Smooth muscle cell (in vitro differentiated cells): ENCODE measurements around the gene TRDMT1. TPM values are rescaled to one million over a fixed set of nuclear protein-coding genes. Genes with fewer than 3 reads are reported as not detected.

Experiments
- DNase-seq: peaks from one replicate; lab custom pipeline; 2025; ENCODE audit not compliant: unreplicated experiment; lab: John Stamatoyannopoulos, UW
- H2AFZ ChIP-seq: fragments of 200-600 bp; sonication (generic); 2 replicates; pipeline ENCODE4 v1.6.0; 2016; ENCODE audit warnings: antibody characterized with exemption, low read depth, mild to moderate bottlenecking
- H3F3A ChIP-seq: fragments of 200-600 bp; sonication (generic); 2 replicates; pipeline ENCODE4 v1.6.0; 2017; ENCODE audit warnings: antibody characterized with exemption, low read depth
- H3K27ac ChIP-seq: fragments of 200-600 bp; sonication (generic); 2 replicates; pipeline ENCODE4 v1.5.1; 2016; ENCODE audit warnings: low read depth, mild to moderate bottlenecking
- H3K27me3 ChIP-seq: fragments of 200-600 bp; sonication (generic); 2 replicates; pipeline ENCODE4 v1.6.1; 2016; ENCODE audit warnings: low read depth, mild to moderate bottlenecking
- H3K36me3 ChIP-seq: fragments of 200-600 bp; sonication (generic); 2 replicates; pipeline ENCODE4 v1.5.1; 2016; ENCODE audit warnings: low read depth
- H3K4me1 ChIP-seq: fragments of 200-600 bp; sonication (generic); 2 replicates; pipeline ENCODE4 v1.5.1; 2016; ENCODE audit warnings: low read depth
- H3K4me2 ChIP-seq: fragments of 200-600 bp; sonication (generic); 2 replicates; pipeline ENCODE4 v1.6.0; 2016; ENCODE audit warnings: mild to moderate bottlenecking
- H3K4me3 ChIP-seq: fragments of 200-600 bp; sonication (generic); 2 replicates; pipeline ENCODE4 v1.5.1; 2016; ENCODE audit warnings: mild to moderate bottlenecking
- H3K79me2 ChIP-seq: fragments of 200-600 bp; sonication (generic); 2 replicates; pipeline ENCODE4 v1.6.0; 2016; ENCODE audit warnings: low read depth, mild to moderate bottlenecking
- H3K9ac ChIP-seq: fragments of 200-600 bp; sonication (generic); 2 replicates; pipeline ENCODE4 v1.6.0; 2016; ENCODE audit warnings: low read depth
- H3K9me3 ChIP-seq: fragments of 200-600 bp; sonication (generic); replicated peaks from 2 replicates; pipeline ENCODE4 v1.5.1; 2016; ENCODE audit warnings: low read depth
- H4K20me1 ChIP-seq: fragments of 200-600 bp; sonication (generic); 2 replicates; pipeline ENCODE4 v1.6.0; 2016; ENCODE audit warnings: low read depth
- CTCF ChIP-seq: fragments of 200-600 bp; sonication (generic); IDR thresholded peaks from 2 replicates; pipeline ENCODE4 v1.5.1; 2017; ENCODE audit warnings: borderline replicate concordance, mild to moderate bottlenecking, antibody characterized with exemption; ENCODE audit not compliant: insufficient read depth, poor library complexity, severe bottlenecking
- WGBS: methylation state at CpG from one replicate; pipeline ENCODE4 v1.1.7; 2016; ENCODE audit warnings: low lambda C conversion rate; 5-methylcytosine and 5-hydroxymethylcytosine counted together
- polyA plus RNA-seq: library from polyadenylated mRNA; unstranded; fragments of >200 nt; fragmentation: Nextera tagmentation; extraction: Ambion mirVana; gene quantifications from 2 replicates; pipeline ENCODE4 v1.2.1, GENCODE V29; 2016
- total RNA-seq: library from RNA; depleted of rRNA; stranded (reverse); fragments of >200 nt; gene quantifications from 2 replicates; pipeline ENCODE4 v1.2.3, GENCODE V29; 2014

The TRDMT1 gene
- total and polyA plus RNA-seq, 2 experiments from 2014 or later: 2.5 to 7.3 TPM

GRCh38 chr10:17203416-17203815, 1.9 kb upstream of the TRDMT1 start:
- Histone ChIP-seq H3K79me2 (peaks cover 5% of the 10 kb centered on the region), H3K4me3 (no peak overlapping the region), H3F3A (peaks cover 4% of the 10 kb centered on the region), H3K4me2 (no peak overlapping the region), H3K36me3 (no peaks in the 10 kb centered on the region), H3K9me3 (no peaks in the 10 kb centered on the region), H3K9ac (no peak overlapping the region), H3K27me3 (no peaks in the 10 kb centered on the region), H2AFZ (no peak overlapping the region), H3K27ac (peak overlapping the region; percentile 99), H4K20me1 (no peaks in the 10 kb centered on the region), H3K4me1 (peaks cover 41% of the 10 kb centered on the region)
- 6% methylated on average over 3 of the region's 3 CpGs for WGBS
- no peak for DNase-seq
- no peak for TF ChIP-seq CTCF

- Histone ChIP-seq H3K4me3 (no peak overlapping the region), H3K27ac (peak overlapping the region; percentile 99), H3K79me2 (peaks cover 4% of the 10 kb centered on the region), H3K36me3 (no peaks in the 10 kb centered on the region), H3F3A (peaks cover 4% of the 10 kb centered on the region), H3K4me2 (no peak overlapping the region), H4K20me1 (no peaks in the 10 kb centered on the region), H3K27me3 (no peaks in the 10 kb centered on the region), H2AFZ (no peak overlapping the region), H3K9ac (peak overlapping the region; percentile 20), H3K9me3 (no peaks in the 10 kb centered on the region), H3K4me1 (peaks cover 41% of the 10 kb centered on the region)
- no peak for TF ChIP-seq CTCF
- WGBS: 93% methylated on average over 4 of the region's 4 CpGs
- no peak for DNase-seq
These were observed 1.5 kb upstream of the TRDMT1 start for GRCh38 chr10:17202999-17203398.

- WGBS: 73% methylated on average over 2 of the region's 2 CpGs
- Histone ChIP-seq H3K36me3 (no peaks in the 10 kb centered on the region), H3K27ac (peak overlapping the region; percentile 99), H3K9me3 (no peaks in the 10 kb centered on the region), H3K4me1 (peaks cover 41% of the 10 kb centered on the region), H3K9ac (peak overlapping the region; percentile 92), H2AFZ (no peak overlapping the region), H4K20me1 (no peaks in the 10 kb centered on the region), H3K27me3 (no peaks in the 10 kb centered on the region), H3F3A (peaks cover 4% of the 10 kb centered on the region), H3K4me3 (no peak overlapping the region), H3K4me2 (peak overlapping the region; percentile 87), H3K79me2 (peaks cover 4% of the 10 kb centered on the region)
- TF ChIP-seq CTCF: no peak
- DNase-seq: no peak
These were observed 1.0 kb upstream of the TRDMT1 start for GRCh38 chr10:17202506-17202905.

GRCh38 chr10:17201794-17202116, 283 bp upstream of the TRDMT1 start:
- H3K4me3 ChIP-seq: peak overlapping the region; percentile 55
- DNase-seq: no peak
- 13% methylated on average over 3 of the region's 3 CpGs for WGBS

More at GRCh38 chr10:17201794-17202116, 283 bp upstream of the TRDMT1 start:
- Histone ChIP-seq H4K20me1 (no peaks in the 10 kb centered on the region), H2AFZ (peak overlapping the region; percentile 81), H3K27me3 (no peaks in the 10 kb centered on the region), H3K9me3 (no peaks in the 10 kb centered on the region), H3K4me1 (peaks cover 37% of the 10 kb centered on the region), H3K4me2 (peak overlapping the region; percentile 87), H3K27ac (peak overlapping the region; percentile 99), H3K36me3 (no peaks in the 10 kb centered on the region), H3K9ac (peak overlapping the region; percentile 92), H3K79me2 (peaks cover 4% of the 10 kb centered on the region), H3F3A (peaks cover 4% of the 10 kb centered on the region)
- TF ChIP-seq CTCF: no peak
